OCI-LY1 (cell line): Measurements from ENCODE around the gene LTB4R.
A peak's percentile ranks its signal among the peaks of the same experiment; 100 is the strongest.

Experiments used
- H2AFZ ChIP-seq: fragments of 200-600 bp; sonication (generic), shearing (Covaris generic); 2 replicates; pipeline ENCODE4 v1.6.0; 2014; ENCODE audit warnings: antibody characterized with exemption, mild to moderate bottlenecking, low read length
- H3F3A ChIP-seq: fragments of 200-600 bp; sonication (generic), shearing (Covaris generic); 2 replicates; pipeline ENCODE4 v1.6.0; 2014; ENCODE audit warnings: mild to moderate bottlenecking, antibody characterized with exemption, low read length, moderate library complexity; ENCODE audit not compliant: insufficient read depth
- H3K27ac ChIP-seq: fragments of 200-600 bp; sonication (generic); 2 replicates; pipeline ENCODE4 v1.5.1; 2014; ENCODE audit warnings: low read length, mixed run types, mild to moderate bottlenecking, low read depth; ENCODE audit not compliant: poor library complexity, severe bottlenecking
- H3K27me3 ChIP-seq: fragments of 200-600 bp; sonication (generic); 2 replicates; pipeline ENCODE4 v1.6.0; 2014; ENCODE audit warnings: antibody characterized with exemption, mild to moderate bottlenecking, low read length, moderate library complexity; ENCODE audit not compliant: insufficient read depth
- H3K36me3 ChIP-seq: fragments of 200-600 bp; sonication (generic); 2 replicates; pipeline ENCODE4 v1.6.1; 2014; ENCODE audit warnings: mild to moderate bottlenecking, antibody characterized with exemption, low read length, moderate library complexity, mixed read lengths; ENCODE audit not compliant: insufficient read depth
- H3K4me1 ChIP-seq: fragments of 200-600 bp; sonication (generic); 2 replicates; pipeline ENCODE4 v1.5.1; 2014; ENCODE audit warnings: mild to moderate bottlenecking, low read length, moderate library complexity; ENCODE audit not compliant: insufficient read depth, severe bottlenecking
- H3K4me2 ChIP-seq: fragments of 200-600 bp; sonication (generic), shearing (Covaris generic); 2 replicates; pipeline ENCODE4 v1.6.1; 2014; ENCODE audit warnings: low read length
- H3K4me3 ChIP-seq: fragments of 200-600 bp; sonication (generic); 2 replicates; pipeline ENCODE4 v1.5.1; 2014; ENCODE audit warnings: low read length, low read depth, mild to moderate bottlenecking, mixed read lengths; ENCODE audit not compliant: poor library complexity, severe bottlenecking
- H3K79me2 ChIP-seq: fragments of 200-600 bp; shearing (Covaris generic); 2 replicates; pipeline ENCODE4 v1.6.1; 2016; ENCODE audit warnings: mixed run types, low read length, mixed read lengths; ENCODE audit not compliant: insufficient read depth
- H3K9ac ChIP-seq: fragments of 200-600 bp; sonication (generic), shearing (Covaris generic); 2 replicates; pipeline ENCODE4 v1.6.1; 2014; ENCODE audit warnings: mild to moderate bottlenecking, low read length, mixed read lengths
- H3K9me2 ChIP-seq: fragments of 200-600 bp; sonication (generic), shearing (Covaris generic); 2 replicates; pipeline ENCODE4 v1.6.1; 2014; ENCODE audit warnings: low read depth, mild to moderate bottlenecking, low read length, mixed read lengths
- H3K9me3 ChIP-seq: fragments of 200-600 bp; shearing (Covaris generic); 2 replicates; pipeline ENCODE4 v1.6.1; 2014; ENCODE audit warnings: low read length, mixed read lengths
- H4K20me1 ChIP-seq: fragments of 200-600 bp; sonication (generic), shearing (Covaris generic); 2 replicates; pipeline ENCODE4 v1.6.0; 2016; ENCODE audit warnings: mild to moderate bottlenecking, low read length; ENCODE audit not compliant: insufficient read depth
- EZH2 ChIP-seq: fragments of 200-600 bp; sonication (generic), shearing (Covaris generic); IDR thresholded peaks from 2 replicates; pipeline ENCODE4 v1.8.0; 2017; ENCODE audit warnings: borderline replicate concordance, mixed run types, mild to moderate bottlenecking, antibody characterized with exemption, low read length, moderate library complexity, mixed read lengths
- TF ChIP-seq, protein P1 (sequence below): fragments of 200-600 bp; sonication (generic), shearing (Covaris generic); IDR thresholded peaks from 2 replicates; pipeline ENCODE4 v1.5.1; 2017; ENCODE audit warnings: mild to moderate bottlenecking, antibody characterized with exemption, low read length, moderate library complexity, mixed read lengths

Gene LTB4R

DNA sequence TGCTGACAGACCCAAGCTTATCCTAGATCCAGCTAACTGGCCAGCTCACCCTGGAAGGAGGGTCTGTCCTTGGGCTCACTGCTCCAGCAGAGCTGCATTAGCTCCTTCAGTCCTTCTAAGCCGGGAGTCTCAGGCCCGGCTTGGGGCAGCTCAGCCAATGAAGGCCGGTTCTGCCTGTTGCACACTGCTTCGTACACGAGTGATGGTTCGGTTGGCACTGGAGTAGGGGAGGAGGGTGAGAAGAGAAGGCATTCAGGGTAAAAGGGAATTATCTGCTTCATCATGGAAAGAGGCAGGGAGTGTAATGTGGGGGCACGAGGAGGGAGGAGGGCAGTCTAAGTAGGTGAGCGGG lies 26.5 kb downstream of the LTB4R start:
- no peak overlapping the region for H3K4me3 ChIP-seq
- H3K4me1 ChIP-seq: peaks cover 29% of the 10 kb centered on the region
- H3K4me2 ChIP-seq: no peak overlapping the region
- no peaks in the 10 kb centered on the region for H4K20me1 ChIP-seq
- no peak overlapping the region for H2AFZ ChIP-seq
- H3K9ac ChIP-seq: no peak overlapping the region
- no peak overlapping the region for H3K27ac ChIP-seq
- H3K9me2 ChIP-seq: no peaks in the 10 kb centered on the region
- H3K79me2 ChIP-seq: no peaks in the 10 kb centered on the region
- H3F3A ChIP-seq: no peaks in the 10 kb centered on the region
- TF ChIP-seq, protein P1, sequence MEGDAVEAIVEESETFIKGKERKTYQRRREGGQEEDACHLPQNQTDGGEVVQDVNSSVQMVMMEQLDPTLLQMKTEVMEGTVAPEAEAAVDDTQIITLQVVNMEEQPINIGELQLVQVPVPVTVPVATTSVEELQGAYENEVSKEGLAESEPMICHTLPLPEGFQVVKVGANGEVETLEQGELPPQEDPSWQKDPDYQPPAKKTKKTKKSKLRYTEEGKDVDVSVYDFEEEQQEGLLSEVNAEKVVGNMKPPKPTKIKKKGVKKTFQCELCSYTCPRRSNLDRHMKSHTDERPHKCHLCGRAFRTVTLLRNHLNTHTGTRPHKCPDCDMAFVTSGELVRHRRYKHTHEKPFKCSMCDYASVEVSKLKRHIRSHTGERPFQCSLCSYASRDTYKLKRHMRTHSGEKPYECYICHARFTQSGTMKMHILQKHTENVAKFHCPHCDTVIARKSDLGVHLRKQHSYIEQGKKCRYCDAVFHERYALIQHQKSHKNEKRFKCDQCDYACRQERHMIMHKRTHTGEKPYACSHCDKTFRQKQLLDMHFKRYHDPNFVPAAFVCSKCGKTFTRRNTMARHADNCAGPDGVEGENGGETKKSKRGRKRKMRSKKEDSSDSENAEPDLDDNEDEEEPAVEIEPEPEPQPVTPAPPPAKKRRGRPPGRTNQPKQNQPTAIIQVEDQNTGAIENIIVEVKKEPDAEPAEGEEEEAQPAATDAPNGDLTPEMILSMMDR: no peak
- TF ChIP-seq EZH2: no peak
- H3K27me3 ChIP-seq: no peaks in the 10 kb centered on the region
- no peaks in the 10 kb centered on the region for H3K9me3 ChIP-seq
- H3K36me3 ChIP-seq: peaks cover 19% of the 10 kb centered on the region; the same call in 1 of the 2 replicates

DNA sequence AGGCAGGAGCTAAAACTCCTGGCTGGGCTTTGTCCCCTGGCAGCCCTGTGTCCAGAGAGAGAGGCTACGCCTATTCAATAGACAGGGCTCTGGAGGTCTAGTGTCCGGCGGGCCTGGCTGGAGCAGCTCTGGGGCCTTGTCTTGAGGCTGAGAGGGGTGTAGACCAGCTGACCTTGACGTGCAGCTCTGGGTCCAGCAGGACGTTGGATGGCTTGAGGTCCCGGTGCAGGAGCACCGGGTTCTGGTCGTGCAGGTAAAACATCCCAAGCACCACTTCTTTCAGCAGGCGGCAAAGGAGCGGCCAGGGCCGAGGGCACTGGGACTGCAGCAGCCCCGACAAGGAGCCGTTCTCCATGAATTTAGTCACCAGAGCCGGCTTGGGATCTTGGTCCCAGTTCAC lies 27.5 kb downstream of the LTB4R start:
- no peak overlapping the region for H2AFZ ChIP-seq
- no peak for TF ChIP-seq EZH2
- TF ChIP-seq, protein P1: no peak
- H3K27me3 ChIP-seq: no peaks in the 10 kb centered on the region
- no peak overlapping the region for H3K27ac ChIP-seq
- H3K36me3 ChIP-seq: peaks cover 19% of the 10 kb centered on the region; the same call in 1 of the 2 replicates
- H3K4me1 ChIP-seq: peaks cover 21% of the 10 kb centered on the region
- no peaks in the 10 kb centered on the region for H4K20me1 ChIP-seq
- peak overlapping the region; percentile 65 for H3K4me3 ChIP-seq
- peak overlapping the region; percentile 70 for H3K4me2 ChIP-seq
- H3F3A ChIP-seq: no peaks in the 10 kb centered on the region
- no peaks in the 10 kb centered on the region for H3K9me2 ChIP-seq
- no peak overlapping the region; the same call in 1 of the 2 replicates for H3K9ac ChIP-seq
- no peaks in the 10 kb centered on the region for H3K9me3 ChIP-seq
- no peaks in the 10 kb centered on the region for H3K79me2 ChIP-seq

DNA sequence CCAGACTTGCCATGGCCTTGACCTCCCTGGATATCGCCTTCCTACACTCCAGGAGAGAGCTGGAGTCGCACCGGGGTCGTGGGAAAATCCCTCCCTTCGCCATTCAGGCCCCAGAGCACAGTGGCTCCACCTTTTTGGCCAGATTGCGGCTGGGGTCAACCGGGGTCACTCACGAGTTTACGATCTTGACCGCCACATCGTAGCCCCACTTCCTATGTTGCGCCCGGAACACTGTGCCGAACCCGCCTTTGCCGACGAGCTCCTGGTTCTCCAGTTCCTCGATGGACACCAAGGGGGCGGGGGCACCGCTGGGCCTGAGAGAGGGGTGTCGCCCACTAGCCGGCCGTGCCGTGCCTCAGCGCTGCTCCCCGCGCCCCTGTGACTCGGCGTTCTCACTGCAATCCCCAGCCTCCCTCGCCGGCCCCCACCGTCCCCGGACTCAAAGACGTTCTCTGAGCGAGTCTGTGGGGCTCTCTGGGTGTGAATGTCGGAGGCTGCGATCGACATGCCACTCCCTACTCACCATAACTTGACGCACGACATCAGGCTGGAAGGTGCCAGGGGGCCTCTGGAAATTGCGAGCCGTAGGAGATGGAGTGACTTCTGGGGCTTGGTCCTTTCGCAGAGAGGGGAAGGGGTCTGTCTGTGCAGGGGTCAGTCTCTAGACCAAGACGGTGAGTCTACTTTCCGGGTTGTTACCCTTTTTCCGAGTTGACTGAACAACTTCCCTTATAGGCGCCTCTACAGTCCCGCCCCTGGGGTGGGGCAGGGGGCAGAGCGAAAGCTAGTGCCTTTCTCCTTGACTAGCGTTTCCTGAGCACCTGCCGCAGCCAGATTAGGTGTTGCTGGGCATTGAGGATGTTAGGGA lies 28.2 kb downstream of the LTB4R start, which contains the start of gene RIPK3:
Gene RIPK3 (minus strand): TSS at position 708 of the 868 bp plus-strand sequence. CDS start 165 bp downstream, at position 543.
- H3K79me2 ChIP-seq: no peaks in the 10 kb centered on the region
- peaks cover 19% of the 10 kb centered on the region; the same call in 1 of the 2 replicates for H3K36me3 ChIP-seq
- peaks cover 15% of the 10 kb centered on the region for H3K4me1 ChIP-seq
- no peaks in the 10 kb centered on the region for H4K20me1 ChIP-seq
- peak within 1 kb of the TSS; percentile 65 for H3K9ac ChIP-seq
- H3K27me3 ChIP-seq: no peaks in the 10 kb centered on the region
- peak within 1 kb of the TSS; percentile 60; the same call in 1 of the 2 replicates for H2AFZ ChIP-seq
- no peaks in the 10 kb centered on the region for H3F3A ChIP-seq
- H3K4me2 ChIP-seq: peak within 1 kb of the TSS; percentile 70
- no peaks in the 10 kb centered on the region for H3K9me3 ChIP-seq
- no peaks in the 10 kb centered on the region for H3K9me2 ChIP-seq
- no peak for TF ChIP-seq EZH2
- TF ChIP-seq, protein P1: no peak
- H3K4me3 ChIP-seq: peak within 1 kb of the TSS; percentile 65
- H3K27ac ChIP-seq: no peak within 1 kb of the TSS
